CD4-positive, alpha-beta T cell treated with Interleukin-6 for 4 hours (primary cell): Measurements from ENCODE around the gene RAB38.
A peak's percentile ranks its signal among the peaks of the same experiment; 100 is the strongest.

Source experiments
- DNase-seq: peaks from one replicate; pipeline ENCODE4 v3.0.0-alpha.2; 2020; ENCODE audit warnings: mixed read lengths

The RAB38 gene

DNA sequence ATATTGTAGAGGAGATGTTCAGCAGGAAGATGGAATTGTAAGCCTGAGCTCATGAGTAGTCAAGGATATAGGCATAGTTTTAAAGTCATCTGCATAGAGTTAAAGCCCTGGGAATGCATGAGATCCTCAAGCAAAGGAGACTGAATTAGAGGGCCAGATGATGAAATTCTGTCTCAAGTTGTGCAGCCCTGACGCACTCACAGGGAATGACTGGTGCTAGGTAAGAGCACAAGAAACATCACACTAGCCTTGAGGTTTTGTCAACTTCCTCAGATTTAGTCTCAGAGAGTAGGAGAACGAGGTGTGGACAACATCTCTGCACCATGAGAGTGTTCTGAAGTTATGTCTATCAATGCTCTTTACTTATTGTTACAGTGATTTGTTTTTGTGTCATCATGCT, 5.8 kb downstream of the RAB38 start:
- DNase-seq: no peak

DNA sequence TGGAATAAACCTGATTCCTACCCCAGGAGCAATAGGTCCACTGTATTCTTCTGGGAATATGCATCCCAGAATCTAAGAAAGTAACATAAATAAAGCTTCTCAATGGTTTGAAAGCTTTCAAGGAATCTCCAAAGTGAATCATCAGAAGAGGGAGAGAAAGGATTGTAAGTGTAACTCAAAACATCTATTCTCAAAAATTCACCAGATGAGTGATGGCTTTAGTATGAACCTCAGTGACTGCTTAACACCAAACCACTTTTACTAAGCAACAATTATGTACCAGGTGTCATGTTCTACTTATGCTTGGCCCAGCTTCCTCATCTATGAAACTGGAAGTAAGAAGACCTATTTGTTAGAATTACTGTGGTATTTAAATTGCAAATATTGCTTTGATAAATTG, 7.4 kb downstream of the RAB38 start:
- DNase-seq: no peak

DNA sequence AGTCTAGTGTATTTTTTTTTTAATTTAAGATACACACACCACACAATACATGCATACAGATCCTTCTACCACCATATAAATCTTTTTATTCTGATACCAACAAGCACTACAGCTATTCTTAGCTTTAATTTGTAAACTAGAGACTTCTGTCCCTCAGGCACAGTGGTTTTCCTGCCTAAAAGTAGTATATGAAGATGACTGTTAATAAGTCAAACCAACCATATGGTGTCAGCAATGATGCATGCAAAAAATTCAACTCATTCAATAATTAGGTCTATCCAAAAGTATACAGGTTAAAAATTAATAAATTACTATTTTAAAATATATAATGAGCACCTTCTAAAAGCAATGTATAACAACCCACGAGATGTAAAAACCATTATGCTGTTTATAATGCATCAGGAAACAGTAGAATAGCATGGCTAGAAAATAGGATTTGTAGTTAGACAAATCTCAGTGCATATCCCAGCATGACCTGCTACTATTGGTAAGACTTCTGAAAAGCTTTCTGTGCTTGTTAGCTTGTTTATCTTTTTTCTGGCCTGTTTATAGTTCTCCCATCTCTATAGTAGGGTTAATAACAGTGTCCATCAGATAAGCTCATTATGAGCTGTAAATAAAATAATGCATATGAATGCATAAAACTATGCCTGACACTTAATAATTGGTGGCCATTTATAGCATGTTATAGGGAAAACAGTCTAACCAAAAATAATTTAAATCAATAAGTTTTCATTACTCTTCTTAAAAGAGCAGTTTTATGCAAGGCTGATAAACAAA, 10.2 kb downstream of the RAB38 start:
- no peak for DNase-seq

DNA sequence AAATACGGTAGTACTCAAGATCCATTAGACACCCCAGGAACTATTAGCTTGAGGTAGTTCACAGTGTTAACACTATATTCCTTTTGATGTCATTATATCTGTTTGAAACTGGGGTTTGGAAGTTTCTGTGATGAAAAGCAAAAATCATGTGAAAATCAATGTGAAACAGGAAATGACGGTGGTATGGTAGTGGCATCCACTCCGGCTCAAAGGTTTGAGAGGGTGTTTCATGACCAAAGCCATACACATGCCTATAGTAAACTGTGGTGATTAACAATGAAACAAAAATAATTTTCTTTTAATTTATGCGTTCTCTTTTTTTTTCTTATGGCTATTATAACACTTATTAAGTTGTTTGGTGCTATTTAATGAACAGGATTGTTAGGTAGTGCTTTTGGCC, 10.9 kb downstream of the RAB38 start:
- DNase-seq: no peak

- DNase-seq: no peak
Observed at GRCh38 chr11:88158081-88158480, 17.2 kb downstream of the RAB38 start.

- DNase-seq: no peak
Observed at GRCh38 chr11:88157370-88157769, 17.9 kb downstream of the RAB38 start.

DNA sequence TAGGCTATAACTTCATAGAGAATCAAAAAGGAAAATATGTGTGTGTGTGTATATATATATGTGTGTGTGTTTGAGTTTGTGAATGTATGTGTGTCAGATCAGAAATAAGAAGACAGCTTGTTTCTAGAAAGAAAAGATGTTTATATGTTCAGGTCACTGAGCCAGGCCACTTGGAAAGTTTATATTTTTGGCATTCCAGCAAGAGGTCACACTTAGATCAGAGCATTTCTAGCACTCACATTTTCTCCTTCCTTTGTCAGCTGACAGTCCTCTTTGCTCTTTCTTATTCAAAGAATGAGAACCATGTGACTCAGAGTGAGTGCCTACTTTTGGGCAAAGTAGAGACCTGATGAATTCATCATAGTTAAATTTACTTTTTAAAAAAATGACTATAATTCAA, 22.9 kb downstream of the RAB38 start:
- DNase-seq: no peak

DNA sequence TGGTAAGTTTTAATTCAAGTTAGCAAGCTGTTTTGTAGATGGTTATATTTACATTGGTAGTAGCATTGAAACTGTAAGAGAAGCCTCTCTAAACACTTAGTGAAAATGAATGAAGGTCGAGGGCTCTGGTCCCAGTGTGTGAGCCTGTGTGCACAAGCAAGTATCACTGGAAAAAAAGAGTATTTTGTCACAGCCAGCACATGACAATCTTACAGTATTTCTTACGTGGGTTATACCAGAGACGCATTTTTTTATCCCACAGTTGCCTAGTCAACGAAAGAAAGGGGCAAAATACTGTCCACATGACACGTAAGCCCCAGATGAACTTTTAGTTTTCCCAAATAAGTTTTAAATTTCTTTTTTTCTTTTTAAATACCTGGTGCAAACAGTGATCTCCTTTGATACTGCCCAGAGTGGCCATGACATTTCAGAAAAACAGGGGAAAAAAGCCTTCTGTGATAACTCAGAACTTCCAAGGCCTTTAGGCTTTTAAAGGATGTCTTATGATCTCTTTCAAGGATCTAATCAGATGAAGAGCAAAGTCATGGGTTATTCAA, 23.5 kb downstream of the RAB38 start:
- no peak for DNase-seq

DNA sequence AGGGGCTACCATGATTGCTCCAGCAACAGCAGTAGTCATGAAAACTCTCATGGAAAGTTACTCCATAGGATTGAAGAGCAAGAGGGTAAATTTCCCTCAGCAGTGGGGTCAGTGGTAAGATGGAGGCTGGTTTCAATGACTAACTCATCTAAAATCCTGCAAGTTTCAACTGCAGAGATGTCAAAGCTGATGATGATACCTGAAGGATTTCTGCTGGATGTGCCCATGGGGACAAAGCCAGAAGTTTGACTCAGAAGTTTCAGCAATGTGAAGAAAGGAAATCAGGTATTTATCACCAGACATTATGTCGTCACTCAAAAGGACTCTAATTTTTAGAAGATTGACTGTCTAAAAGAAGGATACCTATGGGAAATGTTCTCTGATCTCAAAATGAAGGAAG, 29.1 kb downstream of the RAB38 start:
- DNase-seq: no peak

DNA sequence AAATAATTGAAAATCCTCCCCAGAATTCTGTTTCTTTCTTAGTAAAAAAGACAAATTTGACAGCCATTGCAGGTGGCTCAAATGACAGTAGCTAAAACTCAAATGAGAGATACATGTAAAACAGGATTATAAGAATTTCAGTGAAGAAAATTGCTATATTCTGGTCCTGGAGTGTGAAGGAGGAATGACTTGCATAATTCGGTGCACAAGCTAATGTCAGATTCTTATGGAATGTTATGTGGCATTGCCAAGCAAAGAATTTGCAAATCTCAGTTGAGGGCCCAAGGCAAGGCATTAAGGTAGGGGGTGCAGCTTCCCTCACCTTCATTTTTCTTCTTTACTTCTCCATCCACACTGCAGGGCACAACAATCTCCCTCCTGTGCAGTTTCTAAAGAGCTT, 35.4 kb downstream of the RAB38 start:
- DNase-seq: no peak

- no peak for DNase-seq
Observed at GRCh38 chr11:88131764-88132470, 43.3 kb downstream of the RAB38 start.

DNA sequence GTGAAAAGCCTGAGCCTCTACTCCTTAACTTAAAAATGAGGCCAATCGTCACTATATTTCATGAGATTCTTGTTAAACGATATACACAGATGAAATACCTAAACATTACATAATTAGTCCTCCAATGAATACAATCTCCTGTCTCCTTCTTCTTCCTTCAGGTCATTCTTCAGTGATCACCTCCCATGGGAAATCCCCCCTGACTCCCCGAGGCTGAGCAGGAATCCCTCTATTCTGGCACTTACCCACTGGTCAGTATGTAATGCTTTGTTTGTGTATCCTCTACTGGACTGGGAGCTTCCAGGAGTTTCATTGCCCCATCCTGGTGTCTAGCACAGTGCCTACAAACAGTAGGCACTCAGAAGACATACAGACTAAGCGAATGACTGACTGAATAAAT, 52.3 kb downstream of the RAB38 start:
- no peak for DNase-seq

DNA sequence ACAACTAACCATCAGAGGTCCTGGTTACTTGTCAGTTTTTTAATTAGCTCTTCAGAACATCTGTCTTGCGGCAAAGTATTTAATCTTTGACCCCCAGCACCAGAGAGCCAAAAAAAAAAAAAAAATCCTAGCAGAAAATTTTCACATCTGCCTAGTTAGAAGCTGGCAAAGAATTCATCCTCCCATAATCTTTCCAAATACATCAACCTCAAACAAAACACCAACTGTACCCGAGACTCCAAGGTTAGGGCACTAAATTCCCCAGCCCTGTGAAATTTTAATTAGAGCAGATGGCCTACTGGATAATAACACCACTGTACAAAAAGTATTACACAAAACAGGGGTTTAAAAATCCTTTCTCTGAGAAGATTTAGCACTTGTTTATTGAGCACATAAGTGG, 55.7 kb downstream of the RAB38 start:
- no peak for DNase-seq

- no peak for DNase-seq
Observed at GRCh38 chr11:88117281-88117858, 57.9 kb downstream of the RAB38 start.

DNA sequence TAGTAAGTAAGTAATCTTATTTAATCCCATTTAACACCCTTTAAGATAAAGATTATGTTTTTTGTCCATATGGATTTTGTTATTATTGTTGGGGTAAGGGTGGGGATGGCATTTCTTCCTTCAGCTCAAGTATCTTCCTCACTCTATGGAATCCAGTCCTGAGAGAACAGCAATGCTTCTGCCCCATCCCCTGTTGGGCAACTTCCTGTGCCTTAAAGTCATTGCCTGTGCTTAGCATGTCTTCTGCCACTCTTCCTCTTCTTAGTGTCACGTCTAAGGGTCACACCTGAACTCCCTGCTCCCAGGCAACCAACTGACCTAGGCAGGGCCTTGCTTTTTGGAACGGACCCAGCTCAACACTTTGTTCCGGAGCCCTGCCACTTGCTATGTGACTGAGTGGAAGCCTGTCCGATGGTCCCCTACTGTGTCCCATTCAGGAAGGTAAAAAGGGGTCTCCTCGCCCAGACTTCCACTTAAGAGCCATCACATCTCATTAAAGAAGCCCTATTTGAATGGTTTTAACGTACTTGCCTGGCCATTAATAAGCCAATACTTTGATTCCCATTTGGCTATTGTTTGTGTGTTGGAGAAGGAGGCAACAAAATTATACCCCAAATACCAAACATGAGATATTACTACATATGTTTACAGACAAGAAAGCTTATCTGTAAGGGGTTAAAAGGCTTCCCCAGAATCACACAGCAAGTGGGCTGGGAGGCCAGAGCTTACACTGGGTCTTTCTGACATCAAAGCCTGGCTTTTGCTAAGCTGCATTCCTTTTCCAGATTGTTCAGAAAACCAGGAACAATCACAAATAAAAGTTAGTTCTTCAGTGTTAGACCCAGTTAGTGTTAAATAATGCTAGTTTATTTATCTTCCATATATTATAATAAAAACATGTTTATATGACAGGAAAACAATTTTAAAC, 59.2 kb downstream of the RAB38 start:
- DNase-seq: no peak

- no peak for DNase-seq
Observed at GRCh38 chr11:88114486-88115045, 60.7 kb downstream of the RAB38 start.

- DNase-seq: no peak
Observed at GRCh38 chr11:88106666-88107065, 68.6 kb downstream of the RAB38 start.

DNA sequence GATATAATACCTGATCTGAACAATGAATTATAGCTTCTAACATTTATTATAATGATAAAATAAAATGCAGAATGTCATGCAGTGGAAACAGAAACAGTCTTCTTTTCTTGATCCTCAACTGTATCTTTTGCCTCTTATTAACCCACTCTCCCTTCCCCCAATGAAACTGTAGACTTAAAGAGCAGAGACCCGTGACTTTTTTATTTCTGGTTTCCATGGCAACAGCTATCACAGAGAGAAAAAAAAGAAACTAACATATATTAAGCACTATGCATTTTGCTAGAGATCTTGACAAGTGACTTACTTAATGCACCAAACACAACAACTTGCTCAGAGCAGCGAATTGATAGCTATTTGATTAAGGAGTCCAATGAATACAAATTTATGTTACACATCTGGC, 69.3 kb downstream of the RAB38 start:
- DNase-seq: no peak

- no peak for DNase-seq
Observed at GRCh38 chr11:88105526-88105925, 69.7 kb downstream of the RAB38 start.

- DNase-seq: no peak
Observed at GRCh38 chr11:88104408-88104807, 70.8 kb downstream of the RAB38 start.

DNA sequence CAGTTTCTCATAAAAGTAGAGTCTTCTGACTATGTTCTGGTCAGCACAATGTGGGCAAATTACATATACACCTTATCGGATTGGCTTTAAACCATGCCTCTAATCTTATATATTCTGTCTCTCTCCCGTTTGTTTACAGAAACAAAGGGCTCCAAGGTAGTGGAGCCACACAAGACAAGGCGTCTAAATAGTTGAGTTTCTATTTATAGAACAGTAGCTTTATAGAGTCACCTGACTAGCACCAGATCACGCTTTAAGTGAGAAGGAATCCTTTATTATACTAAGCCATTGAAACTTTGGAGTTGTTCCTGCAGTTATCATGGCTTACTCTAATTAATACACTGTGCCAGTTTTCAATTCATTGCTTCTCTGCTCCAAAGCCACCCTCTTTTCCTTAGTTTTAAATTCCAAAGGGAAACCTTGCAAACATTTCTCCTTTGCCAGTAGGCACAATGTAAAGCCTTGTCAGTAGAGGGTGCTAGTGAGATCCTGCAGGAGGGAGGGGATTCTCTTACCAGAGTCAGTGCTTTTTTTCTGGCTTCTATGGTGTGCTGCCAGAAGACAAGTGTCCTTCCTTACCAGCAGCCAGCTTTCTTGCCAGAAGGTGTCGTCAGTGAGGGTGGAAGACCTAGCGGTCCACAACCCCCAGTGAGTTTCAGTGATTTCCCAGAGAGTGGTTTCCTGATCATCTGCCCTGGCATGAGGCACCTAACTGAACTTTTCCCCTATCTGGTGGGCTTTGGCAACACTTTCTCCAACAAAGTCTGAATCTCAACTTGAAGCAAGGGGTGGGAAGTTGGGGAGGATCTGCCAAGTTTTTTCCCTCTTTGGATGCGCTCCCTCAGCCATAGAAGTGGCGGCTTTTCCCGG, 71.7 kb downstream of the RAB38 start:
- peak; percentile 13 for DNase-seq

GRCh38 chr11:88102598-88102934, 72.7 kb downstream of the RAB38 start:
- no peak for DNase-seq
